Hepatocyte (in vitro differentiated cells): ENCODE measurements around the gene PTPRR. TPM values are rescaled to one million over a fixed set of nuclear protein-coding genes. Genes with fewer than 3 reads are reported as not detected.

Source experiments
- DNase-seq: peaks from one replicate; pipeline ENCODE4 v3.0.0-alpha.2; 2016; ENCODE audit warnings: low spot score
- H2AFZ ChIP-seq: fragments of 200-600 bp; sonication (generic); 2 replicates; pipeline ENCODE4 v1.6.0; 2016; ENCODE audit warnings: antibody characterized with exemption, mild to moderate bottlenecking
- H3K27ac ChIP-seq: fragments of 200-600 bp; sonication (generic); 2 replicates; pipeline ENCODE4 v1.5.1; 2016; ENCODE audit warnings: mild to moderate bottlenecking
- H3K27me3 ChIP-seq: fragments of 200-600 bp; sonication (generic); 2 replicates; pipeline ENCODE4 v1.6.1; 2016
- H3K36me3 ChIP-seq: fragments of 200-600 bp; sonication (generic); replicated peaks from 2 replicates; pipeline ENCODE4 v1.5.1; 2016; ENCODE audit warnings: low read depth; ENCODE audit not compliant: insufficient read depth
- H3K4me1 ChIP-seq: fragments of 200-600 bp; sonication (generic); 2 replicates; pipeline ENCODE4 v1.5.1; 2016; ENCODE audit warnings: mild to moderate bottlenecking, moderate library complexity; ENCODE audit not compliant: insufficient read depth
- H3K4me2 ChIP-seq: fragments of 200-600 bp; sonication (generic); 2 replicates; pipeline ENCODE4 v1.6.0; 2016
- H3K4me3 ChIP-seq: fragments of 200-600 bp; sonication (generic); 2 replicates; pipeline ENCODE4 v1.5.1; 2016; ENCODE audit warnings: mild to moderate bottlenecking
- H3K79me2 ChIP-seq: fragments of 200-600 bp; sonication (generic); 2 replicates; pipeline ENCODE4 v1.6.0; 2017; ENCODE audit warnings: mild to moderate bottlenecking
- H3K9me2 ChIP-seq: fragments of 200-600 bp; sonication (generic); replicated peaks from 2 replicates; pipeline ENCODE4 v1.6.0; 2017; ENCODE audit warnings: mild to moderate bottlenecking; ENCODE audit not compliant: insufficient read depth
- H3K9me3 ChIP-seq: fragments of 200-600 bp; sonication (generic); 2 replicates; pipeline ENCODE4 v1.5.1; 2016; ENCODE audit warnings: low read depth, mild to moderate bottlenecking
- H4K20me1 ChIP-seq: fragments of 200-600 bp; sonication (generic); 2 replicates; pipeline ENCODE4 v1.6.0; 2016; ENCODE audit warnings: mild to moderate bottlenecking; ENCODE audit not compliant: insufficient read depth, poor library complexity, severe bottlenecking
- CTCF ChIP-seq: fragments of 200-600 bp; sonication (generic); IDR thresholded peaks from 2 replicates; pipeline ENCODE4 v1.5.1; 2016; ENCODE audit warnings: antibody characterized with exemption, mild to moderate bottlenecking; ENCODE audit not compliant: poor library complexity
- EZH2 ChIP-seq: fragments of 200-600 bp; sonication (generic); IDR thresholded peaks from 2 replicates; pipeline ENCODE4 v1.6.1; 2016; ENCODE audit warnings: antibody characterized with exemption, mild to moderate bottlenecking, borderline replicate concordance
- EZH2phosphoT487 ChIP-seq: fragments of 200-600 bp; sonication (generic); IDR thresholded peaks from one replicate; pipeline ENCODE4 v1.6.1; 2018; ENCODE audit warnings: antibody characterized with exemption, mild to moderate bottlenecking, low read depth, moderate library complexity; ENCODE audit not compliant: unreplicated experiment, severe bottlenecking
- WGBS: methylation state at CpG from one replicate; pipeline ENCODE4 v1.1.6; 2016; ENCODE audit warnings: low lambda C conversion rate; ENCODE audit errors: missing lambda C conversion rate; 5-methylcytosine and 5-hydroxymethylcytosine counted together
- polyA plus RNA-seq: library from polyadenylated mRNA; unstranded; fragments of >200 nt; fragmentation: Nextera tagmentation; extraction: Ambion mirVana; gene quantifications from 2 replicates; pipeline ENCODE4 v1.2.1, GENCODE V29; 2016
- total RNA-seq: library from RNA; depleted of rRNA; stranded (reverse); fragments of >200 nt; gene quantifications from 2 replicates; pipeline ENCODE4 v1.2.3, GENCODE V29; 2014

PTPRR gene
- total and polyA plus RNA-seq, 2 experiments from 2014 or later = 1.9 to 4.8 TPM

DNA sequence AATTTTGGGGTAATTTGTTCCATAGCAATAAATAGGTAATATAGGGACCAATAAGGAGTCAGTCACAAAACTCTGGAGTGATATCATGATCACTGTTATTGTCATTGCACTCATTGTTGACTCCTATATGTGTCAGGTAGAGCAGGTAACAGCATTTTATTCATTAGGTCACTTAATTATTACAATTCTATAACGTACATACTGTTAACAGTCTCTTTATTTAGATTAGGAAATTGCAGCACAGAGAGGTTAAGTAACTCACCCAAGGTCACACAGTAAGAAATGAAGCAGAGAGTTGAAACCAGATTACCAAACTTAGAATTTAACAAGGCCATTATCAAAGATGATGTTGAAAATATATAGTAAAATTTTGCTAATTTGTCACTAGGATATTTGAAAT, 233.6 kb downstream of the PTPRR start:
- Histone ChIP-seq H3K27me3 (no peaks in the 10 kb centered on the region), H3K9me2 (no peaks in the 10 kb centered on the region), H4K20me1 (no peaks in the 10 kb centered on the region), H3K36me3 (no peaks in the 10 kb centered on the region), H3K4me2 (no peak overlapping the region), H2AFZ (no peak overlapping the region), H3K9me3 (no peaks in the 10 kb centered on the region), H3K79me2 (no peaks in the 10 kb centered on the region), H3K4me3 (no peak overlapping the region), H3K27ac (no peak overlapping the region), H3K4me1 (no peaks in the 10 kb centered on the region)
- WGBS = 58% methylated on average over 1 of the region's 1 CpG
- DNase-seq = no peak
- TF ChIP-seq EZH2phosphoT487 (no peak), CTCF (no peak), EZH2 (no peak)

DNA sequence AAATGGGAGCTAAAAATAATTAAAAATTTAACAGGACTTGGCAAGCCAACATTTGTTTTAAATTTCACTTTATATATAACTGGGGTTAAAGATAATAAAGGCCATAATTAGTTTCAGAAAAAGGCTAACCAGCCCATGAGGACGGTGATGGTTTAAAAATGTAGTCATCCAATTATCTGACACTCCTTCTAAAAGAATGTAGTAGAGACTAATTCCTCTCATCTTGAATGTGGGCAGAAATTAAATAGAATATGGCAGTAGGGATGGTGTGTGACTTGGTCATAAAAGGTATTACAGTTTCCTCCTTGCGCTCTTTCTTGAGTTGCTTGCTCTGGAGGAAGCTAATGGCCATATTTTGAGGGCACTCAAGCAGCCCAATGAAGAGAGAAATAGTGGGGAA, 234.2 kb downstream of the PTPRR start:
- no peak for DNase-seq
- Histone ChIP-seq H4K20me1 (no peaks in the 10 kb centered on the region), H3K27ac (no peak overlapping the region), H3K27me3 (no peaks in the 10 kb centered on the region), H3K9me2 (no peaks in the 10 kb centered on the region), H3K36me3 (no peaks in the 10 kb centered on the region), H3K9me3 (no peaks in the 10 kb centered on the region), H3K79me2 (no peaks in the 10 kb centered on the region), H3K4me3 (no peak overlapping the region), H3K4me1 (no peaks in the 10 kb centered on the region), H2AFZ (no peak overlapping the region), H3K4me2 (no peak overlapping the region)
- no peak for TF ChIP-seq EZH2
- no peak for TF ChIP-seq CTCF
- TF ChIP-seq EZH2phosphoT487 = no peak
- WGBS = 82% methylated on average over 2 of the region's 2 CpGs

- Histone ChIP-seq H2AFZ (no peak overlapping the region), H3K4me2 (no peak overlapping the region), H3K4me1 (no peaks in the 10 kb centered on the region), H3K27me3 (no peaks in the 10 kb centered on the region), H3K79me2 (no peaks in the 10 kb centered on the region), H3K27ac (no peak overlapping the region), H3K36me3 (no peaks in the 10 kb centered on the region), H3K4me3 (no peak overlapping the region), H3K9me2 (no peaks in the 10 kb centered on the region), H3K9me3 (no peaks in the 10 kb centered on the region), H4K20me1 (no peaks in the 10 kb centered on the region)
- no peak for DNase-seq
- TF ChIP-seq EZH2 = no peak
- TF ChIP-seq EZH2phosphoT487 = no peak
- TF ChIP-seq CTCF = no peak
- WGBS = 94% methylated on average over 3 of the region's 3 CpGs
These were observed 236.6 kb downstream of the PTPRR start for GRCh38 chr12:70683976-70684375.

DNA sequence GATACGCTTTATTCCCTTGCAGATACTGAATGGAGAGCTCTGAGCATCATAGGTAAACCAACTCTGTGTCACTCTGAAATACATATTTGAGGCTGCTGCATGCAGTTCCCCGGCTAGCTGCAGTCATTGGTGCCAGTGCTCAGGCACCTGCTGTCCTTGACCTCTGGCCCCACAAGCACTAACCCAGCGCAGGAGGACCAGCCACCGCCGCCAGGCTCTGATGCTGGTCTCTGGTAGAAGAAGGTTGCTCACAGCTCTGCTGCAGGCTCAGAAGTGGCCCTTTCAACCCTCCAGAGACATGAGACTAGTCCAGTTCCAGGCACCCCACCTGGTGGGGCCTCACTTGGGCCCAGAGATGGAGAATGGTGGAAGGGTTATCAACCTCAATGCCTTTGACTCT, 248.8 kb downstream of the PTPRR start:
- no peak for DNase-seq
- Histone ChIP-seq H3K4me3 (no peak overlapping the region), H3K27ac (no peak overlapping the region), H3K9me2 (no peaks in the 10 kb centered on the region), H4K20me1 (no peaks in the 10 kb centered on the region), H3K27me3 (no peaks in the 10 kb centered on the region), H3K79me2 (no peaks in the 10 kb centered on the region), H2AFZ (no peak overlapping the region), H3K4me1 (no peaks in the 10 kb centered on the region), H3K4me2 (no peak overlapping the region), H3K9me3 (no peaks in the 10 kb centered on the region), H3K36me3 (no peaks in the 10 kb centered on the region)
- TF ChIP-seq EZH2phosphoT487 = no peak
- no peak for TF ChIP-seq CTCF
- TF ChIP-seq EZH2 = no peak
- 94% methylated on average over 5 of the region's 5 CpGs for WGBS
